OCI-LY3 (cell line): ENCODE results near the gene LRRTM2.

ENCODE experiments used
- CTCF ChIP-seq: fragments of 200-600, 300-600 bp; sonication (generic); IDR thresholded peaks from 2 replicates; pipeline ENCODE4 v1.5.1; 2014; ENCODE audit warnings: antibody characterized with exemption, low read length, low read depth
- EZH2phosphoT487 ChIP-seq: fragments of 200-600 bp; shearing (Covaris generic); IDR thresholded peaks from 2 replicates; pipeline ENCODE4 v1.6.1; 2018; ENCODE audit warnings: antibody characterized with exemption, mixed run types, low read depth

GRCh38 chr5:138875946-138876345 is 811 bp upstream of the LRRTM2 start:
- TF ChIP-seq CTCF, result no peak
- TF ChIP-seq EZH2phosphoT487, result no peak
